HG03521 (cell line): ENCODE measurements around the gene ZNF385B.

Experiments
- ATAC-seq: cut with Tn5 transposase; IDR thresholded peaks from one replicate; pipeline ENCODE4 v1.9.1; 2021; ENCODE audit warnings: mild to moderate bottlenecking, moderate library complexity; ENCODE audit not compliant: unreplicated experiment

The ZNF385B gene

DNA sequence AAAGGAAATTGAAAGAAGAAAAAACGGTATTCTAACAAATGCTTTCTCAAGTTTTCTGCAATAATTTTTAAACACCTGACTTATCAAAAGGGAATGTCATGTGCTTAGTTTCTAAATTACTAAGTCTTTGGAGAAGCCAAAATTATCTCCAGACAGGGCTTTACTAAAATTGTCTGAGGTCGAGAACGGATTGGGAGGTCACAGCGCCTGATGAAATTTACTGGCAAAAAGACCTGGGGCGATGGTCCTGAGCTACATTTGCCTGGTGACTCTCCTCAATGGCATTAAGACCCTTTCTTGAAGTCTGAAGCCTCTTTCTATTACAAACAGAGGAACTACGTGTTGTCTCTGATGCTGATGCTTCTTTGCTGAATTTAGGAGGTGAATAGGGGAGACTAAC lies 305.0 kb downstream of the ZNF385B start:
- ATAC-seq = no peak

DNA sequence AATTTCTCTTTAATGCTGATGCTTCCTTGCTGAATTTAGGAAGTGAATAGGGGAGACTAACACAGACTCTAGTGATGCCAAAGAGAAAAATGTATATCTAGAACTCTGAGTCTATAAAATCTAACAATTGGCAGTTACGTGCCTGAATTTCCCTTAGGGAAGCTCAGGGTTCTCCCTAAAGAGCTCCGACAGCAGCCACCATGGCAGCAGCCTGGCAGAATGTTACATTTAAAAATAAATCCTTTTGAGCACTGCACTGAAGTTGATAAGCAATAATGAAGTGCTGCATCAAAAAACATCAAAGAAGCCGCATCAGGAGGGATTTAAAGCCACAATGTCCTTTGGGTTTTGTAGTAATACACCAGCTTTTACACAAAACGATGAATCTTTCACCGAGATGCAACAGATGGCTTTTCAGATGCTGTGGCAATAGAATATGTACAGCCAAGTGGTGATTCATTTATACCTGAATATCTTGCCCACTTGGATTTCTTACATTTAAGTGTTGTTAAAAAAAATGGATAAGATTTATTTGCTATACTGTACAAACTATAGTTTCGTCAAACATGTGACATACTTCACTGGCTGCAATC lies 305.6 kb downstream of the ZNF385B start:
- no peak for ATAC-seq

DNA sequence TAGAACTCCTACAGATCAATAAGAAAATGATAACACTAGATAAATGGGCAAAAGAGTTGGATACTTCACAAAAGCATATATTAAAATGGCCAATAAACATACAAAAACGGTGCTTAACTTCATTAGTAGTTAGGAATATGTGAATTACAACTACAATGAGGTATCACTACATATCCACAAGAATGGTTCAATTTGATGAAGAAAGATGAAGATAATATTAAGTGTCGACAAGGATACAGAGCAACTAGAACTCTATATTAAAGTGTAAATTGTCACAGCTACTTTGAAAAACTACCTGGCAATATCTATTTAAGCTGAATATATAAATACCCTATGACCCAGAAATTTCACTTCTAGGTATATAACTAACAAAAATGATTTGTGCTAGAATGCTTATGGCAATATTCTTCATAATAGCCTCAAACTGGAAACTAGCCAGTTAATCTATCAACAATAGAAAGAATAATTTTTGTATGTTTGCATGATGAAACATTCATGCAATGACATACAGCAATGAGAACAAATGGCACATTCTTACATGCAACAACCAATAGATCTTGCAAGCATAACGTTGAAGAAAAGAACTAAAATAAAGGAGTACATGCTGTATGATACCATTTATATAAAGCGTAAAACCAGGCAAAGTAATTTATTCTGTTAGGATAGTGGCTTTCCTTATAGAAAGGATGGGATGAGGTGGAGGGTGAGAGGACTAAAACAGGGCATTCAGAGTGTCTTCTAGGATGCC lies 306.6 kb downstream of the ZNF385B start:
- no peak for ATAC-seq

DNA sequence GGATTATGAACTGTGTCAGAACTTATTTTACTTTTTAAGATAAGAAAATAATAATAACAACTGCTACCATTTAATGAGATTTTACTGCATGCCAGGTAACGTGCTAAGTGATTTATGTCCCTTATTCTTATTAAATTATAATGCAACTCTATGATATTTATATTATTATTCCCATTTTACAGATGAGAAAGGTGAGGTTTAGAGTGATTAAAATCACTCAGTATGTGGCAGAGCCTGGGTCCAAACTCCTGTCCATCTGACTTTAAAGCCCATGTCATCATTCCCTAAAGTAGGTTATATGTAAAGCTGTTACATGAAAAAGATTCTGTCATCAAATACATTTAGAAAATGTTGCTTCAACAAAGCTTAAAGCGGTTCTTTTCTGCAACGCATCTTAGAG lies 308.0 kb downstream of the ZNF385B start:
- ATAC-seq = no peak

DNA sequence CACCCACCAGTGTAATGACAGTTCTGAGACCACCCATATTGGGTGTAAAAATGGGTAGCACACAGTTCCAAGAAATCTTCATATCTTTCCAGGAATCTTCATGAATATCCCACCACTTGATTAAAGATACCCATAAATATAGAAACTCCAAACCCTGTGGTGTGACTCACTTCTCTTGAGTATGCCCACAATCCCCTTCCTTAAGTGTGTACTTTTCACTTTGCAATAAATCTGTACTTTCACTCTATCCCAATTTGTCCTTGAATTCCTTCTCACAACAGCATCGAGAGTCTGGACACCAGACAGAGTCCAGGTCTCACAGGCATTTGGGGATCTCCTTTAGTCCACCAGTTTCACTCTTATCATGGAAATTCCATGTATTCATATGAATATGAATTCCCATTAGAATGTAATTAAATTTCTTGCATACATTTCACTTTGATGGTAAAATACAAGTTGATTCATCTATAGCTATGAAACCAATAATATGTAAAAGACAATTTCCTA lies 309.8 kb downstream of the ZNF385B start:
- no peak for ATAC-seq

DNA sequence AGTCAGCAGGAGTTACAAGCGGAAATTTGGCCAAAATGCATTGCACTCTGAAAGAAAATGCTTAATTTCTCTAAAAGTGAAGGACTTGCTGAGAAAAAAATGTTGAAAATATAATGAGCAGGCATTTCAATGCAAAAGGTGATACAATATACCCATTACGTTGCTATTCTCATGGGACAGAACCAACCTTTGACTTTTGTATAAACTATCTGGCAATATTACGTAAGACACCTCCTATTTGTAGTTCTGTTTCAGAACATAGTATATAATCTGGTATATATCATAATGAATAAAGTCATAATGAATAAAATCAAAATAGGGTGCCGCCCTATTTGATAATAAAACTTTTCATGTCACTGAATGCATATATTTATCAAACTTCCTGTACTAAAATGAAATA lies 310.6 kb downstream of the ZNF385B start:
- no peak for ATAC-seq

DNA sequence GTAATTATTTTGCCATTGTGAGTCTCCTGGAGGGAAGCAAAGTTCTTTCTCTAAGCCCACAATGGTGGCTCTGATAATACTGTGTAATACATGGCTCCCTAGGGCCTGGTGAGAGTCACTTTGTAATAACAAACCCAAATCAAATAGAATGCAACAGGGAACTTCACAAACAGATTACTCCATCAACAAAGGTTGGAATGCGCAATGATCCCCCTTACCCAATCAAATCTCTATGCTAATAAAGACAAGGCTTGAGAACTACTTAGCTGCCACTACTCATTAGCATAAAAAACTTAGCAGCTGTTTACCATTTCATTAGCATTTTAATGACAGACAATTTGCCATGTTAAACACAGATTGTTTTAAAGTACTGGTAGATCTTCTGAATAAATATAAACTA lies 311.2 kb downstream of the ZNF385B start:
- ATAC-seq = no peak

DNA sequence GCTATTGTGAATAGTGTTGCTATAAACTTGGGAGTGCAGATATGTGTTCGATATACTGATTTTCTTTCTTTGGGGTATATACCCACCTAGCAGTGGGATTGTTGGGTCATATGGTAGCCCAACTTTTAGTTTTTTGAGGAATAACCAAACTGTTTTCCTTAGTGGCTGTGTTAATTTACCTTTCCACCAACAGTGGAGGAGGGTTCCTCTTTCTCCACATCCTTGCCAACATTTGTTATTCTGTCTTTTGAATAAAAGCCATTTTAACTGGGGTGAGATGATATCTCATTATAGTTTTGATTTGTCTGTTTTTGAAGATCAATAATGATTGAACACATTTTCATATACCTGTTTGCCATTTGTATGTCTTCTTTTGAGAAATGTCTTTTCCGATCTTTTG lies 314.8 kb downstream of the ZNF385B start:
- ATAC-seq = no peak

DNA sequence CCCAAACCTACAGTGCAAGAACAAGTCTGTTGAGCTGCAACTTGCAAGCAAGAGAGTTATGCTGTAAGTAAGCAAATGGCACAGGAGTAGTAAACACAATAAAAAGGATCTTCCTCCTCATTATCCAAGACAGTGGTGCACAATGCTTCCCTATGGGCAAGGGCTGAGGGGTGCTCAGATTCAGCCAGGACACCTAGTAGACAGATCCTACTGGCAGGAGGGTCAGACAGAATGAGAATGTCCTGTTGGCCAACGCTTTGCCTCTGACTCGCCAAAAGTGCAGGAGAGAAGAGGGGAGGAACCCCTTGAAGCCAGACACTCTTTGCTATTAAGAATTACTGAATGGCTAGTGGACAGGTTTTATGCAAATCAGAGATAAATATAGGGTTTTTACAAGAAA lies 316.4 kb downstream of the ZNF385B start:
- ATAC-seq = no peak

DNA sequence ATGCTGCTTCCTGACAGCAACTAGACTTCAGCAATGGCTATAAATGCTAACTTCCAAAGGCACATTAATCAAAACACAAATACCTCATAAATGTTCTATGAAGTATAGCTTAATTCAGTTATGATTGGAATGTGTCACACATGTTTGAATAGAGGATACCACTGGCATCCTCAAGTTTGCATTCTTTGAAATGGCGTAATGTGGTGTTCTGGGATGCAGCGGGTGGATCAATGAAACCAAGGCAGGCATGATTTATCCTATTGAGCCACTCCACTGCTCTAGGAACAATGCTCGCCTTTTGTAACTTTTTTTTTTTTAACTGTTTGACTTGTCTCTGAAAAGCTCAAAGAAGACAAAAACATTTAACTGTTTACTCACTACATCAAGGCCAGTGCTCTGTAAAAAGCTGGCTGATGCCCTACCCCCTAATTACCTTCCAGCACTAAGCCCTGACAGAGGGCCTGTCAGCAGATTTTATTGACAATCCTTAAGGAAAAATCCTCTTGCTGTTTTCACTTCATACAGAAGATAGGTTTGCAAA lies 318.0 kb downstream of the ZNF385B start:
- no peak for ATAC-seq

DNA sequence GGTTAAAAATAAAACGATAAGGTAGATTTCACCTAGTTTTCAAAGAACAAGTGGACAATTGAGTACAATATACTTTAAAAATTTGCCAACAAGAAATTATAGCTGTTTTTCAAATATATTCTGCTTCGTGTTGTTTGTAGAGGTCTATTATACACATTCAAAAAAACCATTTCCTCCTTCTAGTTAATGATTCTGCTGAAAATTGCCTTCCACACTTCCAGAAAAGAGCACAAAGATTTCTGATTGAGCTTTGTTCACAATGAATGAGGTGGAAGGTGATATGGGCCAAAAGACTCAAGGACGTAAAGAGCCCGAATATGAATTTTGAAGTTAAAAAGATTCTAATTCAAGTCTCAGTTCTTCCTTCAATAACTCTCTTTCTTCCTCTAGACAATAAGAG lies 319.8 kb downstream of the ZNF385B start:
- no peak for ATAC-seq

DNA sequence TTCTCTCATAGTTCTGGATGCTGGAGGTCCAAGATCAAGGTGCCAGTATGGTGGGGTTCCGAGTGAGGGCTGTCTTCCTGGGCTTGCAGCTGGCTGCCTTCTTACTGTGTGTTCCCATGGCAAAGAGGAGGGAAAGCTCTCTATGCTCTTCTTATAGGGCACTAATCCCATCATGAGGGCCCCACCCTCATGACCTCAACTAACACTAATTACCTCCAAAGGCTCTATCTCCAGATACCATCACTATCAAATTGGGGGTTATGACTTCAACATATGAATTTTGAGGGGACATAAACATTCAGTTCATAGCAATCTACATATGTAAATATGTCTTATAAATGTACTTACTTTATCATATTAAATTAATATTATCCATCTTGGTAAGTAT lies 322.3 kb downstream of the ZNF385B start:
- ATAC-seq = no peak

DNA sequence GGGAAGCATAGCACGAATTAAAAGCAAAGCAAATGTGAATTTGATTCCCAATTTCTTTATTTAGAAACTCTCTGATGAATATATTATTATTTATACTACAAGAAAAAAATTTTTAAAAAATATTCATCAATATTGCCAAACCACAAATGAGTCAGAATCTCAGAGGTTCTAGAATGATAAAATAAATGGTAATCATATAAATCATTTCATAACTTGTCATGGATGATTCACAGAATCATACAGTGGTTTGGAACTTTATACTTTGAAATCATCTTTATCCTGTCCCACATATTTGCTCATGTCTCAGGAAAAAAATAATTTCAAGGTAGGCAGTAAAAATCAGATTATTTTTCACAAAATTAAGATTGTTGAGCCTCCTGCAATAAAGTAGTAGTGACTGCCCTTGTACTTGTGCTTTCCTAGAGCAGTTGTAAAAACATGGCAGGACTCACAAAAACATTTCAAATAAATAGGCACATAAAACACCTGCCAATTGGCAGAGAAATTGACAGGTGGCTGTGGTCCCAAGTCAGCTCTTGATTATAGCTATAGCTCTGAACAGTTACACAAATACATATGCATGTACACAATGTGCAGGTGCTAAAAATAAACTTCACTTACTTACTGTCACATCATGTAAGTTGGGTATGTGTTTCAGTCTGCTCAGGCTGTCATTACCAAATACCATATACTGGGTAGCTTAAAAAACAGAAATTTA lies 322.8 kb downstream of the ZNF385B start:
- ATAC-seq = no peak

DNA sequence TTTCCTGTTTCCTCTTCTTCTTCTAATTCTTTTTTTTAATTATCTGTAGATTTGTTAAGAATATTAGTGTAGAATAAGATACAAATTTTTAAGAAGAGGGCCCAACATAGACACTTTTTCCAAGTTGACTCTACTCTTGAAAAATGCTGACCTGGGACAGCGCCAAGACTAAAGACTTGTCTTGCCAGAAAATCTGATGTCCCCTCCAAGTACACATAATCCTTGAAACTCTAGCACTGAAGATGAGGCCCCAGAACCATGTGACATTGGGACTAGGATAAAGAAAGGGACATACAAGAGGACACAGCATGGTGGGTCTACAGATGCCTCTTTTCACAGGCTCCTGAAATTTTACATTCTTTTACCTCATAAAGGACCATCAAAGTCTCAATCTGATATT lies 325.2 kb downstream of the ZNF385B start:
- ATAC-seq = no peak

DNA sequence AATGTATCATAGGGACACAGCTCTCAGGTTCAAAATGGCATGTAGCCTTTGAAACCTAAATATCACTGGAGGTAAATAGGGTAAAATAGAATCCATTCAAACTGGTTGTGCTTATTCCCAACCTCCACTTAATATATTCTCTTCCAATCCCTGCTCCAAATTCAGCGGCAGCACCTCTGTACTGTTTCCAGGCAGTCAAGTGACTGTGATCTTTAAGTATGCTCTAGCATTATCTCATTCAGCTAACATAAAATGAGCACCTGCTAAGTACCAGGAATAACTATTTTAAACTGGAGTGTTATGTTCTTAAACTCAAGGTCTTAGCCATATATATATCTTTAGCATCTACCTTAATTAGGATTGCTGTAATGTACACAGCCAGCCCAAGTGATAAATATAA lies 327.5 kb downstream of the ZNF385B start:
- no peak for ATAC-seq

DNA sequence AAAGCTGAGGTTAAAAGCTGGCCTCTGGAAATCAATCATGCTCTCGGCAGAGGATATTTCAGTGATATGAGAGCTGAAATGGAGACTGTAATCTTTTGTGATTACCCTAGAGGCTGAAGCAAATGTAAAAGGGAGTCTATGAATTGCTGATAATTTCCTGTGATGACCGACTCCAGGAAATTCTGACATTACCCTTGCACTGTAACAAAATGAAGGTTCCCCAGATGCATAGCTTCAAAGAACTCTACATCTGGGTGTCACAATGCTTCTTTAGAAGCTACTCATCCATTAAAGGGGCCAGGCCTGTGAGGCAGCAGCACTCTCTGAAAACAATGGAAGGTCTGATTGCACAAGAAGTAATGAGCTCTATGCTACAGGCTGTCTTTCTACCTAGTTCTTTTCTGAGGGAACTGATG lies 328.5 kb downstream of the ZNF385B start:
- no peak for ATAC-seq

DNA sequence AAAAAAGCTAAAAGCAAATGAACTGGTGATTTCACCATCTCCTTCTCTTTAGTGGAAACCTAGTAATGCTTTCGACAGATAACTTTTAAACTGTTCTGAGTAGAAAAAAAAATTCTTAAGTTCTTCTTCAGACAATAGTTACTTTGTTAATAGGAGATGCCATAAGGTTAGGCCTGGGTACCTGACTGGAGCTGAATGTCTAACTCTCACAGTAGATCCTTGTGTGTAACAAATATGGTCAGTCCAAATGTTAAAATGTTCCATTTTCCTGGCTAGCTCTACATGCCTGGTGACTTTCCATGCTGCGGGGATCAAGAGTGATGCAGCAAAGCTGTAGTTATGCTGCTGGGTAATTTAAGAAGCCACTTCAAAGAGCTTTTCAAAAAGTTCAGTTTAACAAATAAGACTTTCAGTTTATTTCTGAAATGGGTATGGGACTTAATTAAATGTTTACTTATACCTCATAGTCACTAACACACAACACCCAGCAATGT lies 332.8 kb downstream of the ZNF385B start:
- no peak for ATAC-seq

DNA sequence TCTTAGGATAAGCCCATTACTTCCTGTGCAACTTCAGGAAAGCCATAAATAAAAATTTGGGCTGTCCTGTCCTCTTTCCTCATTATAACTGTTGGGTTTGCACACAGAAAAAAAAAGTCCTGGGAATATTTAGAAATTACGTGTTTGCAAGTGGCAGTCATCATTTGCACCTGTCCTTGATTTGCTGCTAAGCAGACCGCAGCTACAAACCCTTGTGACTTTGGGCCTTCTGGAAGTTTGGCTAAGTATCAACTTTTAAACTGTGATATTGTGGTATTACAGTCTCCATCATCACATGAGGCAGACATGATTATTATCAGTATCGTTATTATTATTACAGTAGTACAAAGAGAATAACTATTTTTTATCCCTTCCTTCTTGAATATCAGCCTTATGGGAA lies 336.1 kb downstream of the ZNF385B start:
- ATAC-seq = no peak

DNA sequence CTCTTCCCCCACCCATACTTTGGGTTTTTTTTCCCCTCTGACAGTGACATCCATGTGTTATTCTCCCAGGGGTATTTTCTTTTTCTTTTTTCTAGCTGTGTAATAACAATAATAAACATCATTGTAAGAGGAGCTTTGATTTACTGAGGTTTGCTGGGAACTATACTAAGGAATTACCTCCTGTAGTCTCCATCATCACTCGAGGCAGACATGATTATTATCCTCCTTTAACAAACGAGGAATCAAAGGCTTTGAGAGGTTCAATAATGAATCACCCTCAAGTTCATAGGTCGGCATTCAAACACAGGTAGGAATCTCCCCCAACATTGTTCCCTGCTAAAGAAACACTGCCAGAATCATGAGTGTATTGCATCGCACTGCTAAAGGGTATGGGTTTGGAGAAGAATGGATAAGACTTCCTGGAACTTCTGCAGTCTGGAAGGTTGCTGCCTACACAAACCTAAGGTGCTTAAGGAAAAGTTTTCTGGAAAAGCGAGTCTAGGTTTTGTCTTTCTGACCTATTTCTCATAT lies 336.5 kb downstream of the ZNF385B start:
- no peak for ATAC-seq

DNA sequence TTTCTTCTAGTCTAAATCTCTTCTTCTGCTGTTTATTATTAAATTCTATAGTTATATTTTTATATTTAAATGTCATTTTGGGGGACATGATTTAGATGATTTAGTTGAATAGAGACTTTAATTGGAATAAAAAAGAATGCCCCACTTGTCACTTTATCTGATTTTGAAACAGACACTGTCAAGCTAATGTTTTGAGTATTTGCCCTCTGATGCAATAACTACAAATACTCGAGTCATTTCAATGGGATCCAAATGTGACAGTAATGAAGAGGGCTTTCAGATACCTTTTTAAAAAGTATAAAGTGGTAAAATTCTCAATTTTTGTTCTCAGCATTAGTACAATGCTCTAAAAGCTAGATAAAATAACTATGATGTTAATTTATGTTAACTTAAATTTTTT lies 339.5 kb downstream of the ZNF385B start:
- no peak for ATAC-seq

DNA sequence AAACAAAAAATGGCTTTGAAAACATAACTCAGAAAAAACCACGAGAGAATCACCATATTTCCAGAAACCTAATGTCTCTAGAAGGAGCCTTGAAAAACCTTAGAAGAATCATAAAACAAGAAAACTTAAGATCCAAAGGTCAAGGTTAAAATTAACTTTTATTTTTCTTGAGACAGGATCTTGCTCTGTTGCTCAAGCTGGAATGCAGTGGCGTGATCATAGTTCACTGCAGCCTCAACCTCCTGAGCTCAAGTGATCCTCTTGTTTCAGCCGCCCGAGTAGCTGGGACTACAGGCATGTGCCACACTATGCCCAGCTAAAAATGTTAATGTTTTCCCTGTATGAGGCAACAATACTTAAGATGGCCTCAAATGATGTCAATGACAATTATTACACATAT lies 342.6 kb downstream of the ZNF385B start:
- ATAC-seq = no peak
